Sigmoid colon (tissue), 3 donors: ENCODE measurements around the gene METTL14.

Experiments
- CTCF ChIP-seq, 4 experiments: fragments of 450-650 bp in 3 of 4; fragments of 200-600 bp in 1 of 4; IDR thresholded peaks; one replicate each; pipeline ENCODE4 v1.5.1; 2016 to 2019; ENCODE audit warnings: antibody characterized with exemption in 4 of 4, mild to moderate bottlenecking in 3 of 4, moderate library complexity in 2 of 4
- POLR2A ChIP-seq, 2 donors: fragments of 450-650 bp; IDR thresholded peaks; one replicate each; pipeline ENCODE4 v1.6.1; 2016; ENCODE audit warnings: antibody characterized with exemption in 2 of 2, mild to moderate bottlenecking in 2 of 2, moderate library complexity in 2 of 2

DNA sequence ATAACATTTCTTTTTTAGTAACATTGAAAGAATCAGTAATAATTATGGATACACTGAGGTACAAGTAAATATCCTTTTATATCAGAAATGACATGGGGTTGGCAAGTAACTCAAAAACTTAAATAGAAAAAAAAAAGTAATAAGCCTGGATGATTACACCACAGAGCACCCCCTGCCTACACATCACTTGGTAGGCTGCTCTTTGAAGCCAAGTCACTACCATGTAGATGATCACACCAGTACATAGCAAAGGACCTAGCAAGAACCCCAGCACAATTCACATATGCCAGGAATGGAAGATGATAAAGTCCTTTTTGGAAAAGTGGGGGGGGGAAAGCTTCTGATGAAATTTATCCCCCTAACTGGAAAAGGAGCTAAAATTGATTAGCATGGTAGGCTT is 56.9 kb downstream of the METTL14 start:
- TF ChIP-seq POLR2A (IDR thresholded peaks at IDR 0.05), result no peak
- no peak for TF ChIP-seq CTCF (IDR thresholded peaks at IDR 0.05)
